ENCODE measurements around the gene KCNAB1. TPM values are rescaled to one million over a fixed set of nuclear protein-coding genes. Genes with fewer than 3 reads are reported as not detected.

Gene KCNAB1
- total and polyA plus RNA-seq, 2 of the 8 experiments (the other 6 are each of a cell fraction or from before 2014, with no cell fraction given) = 0.51 to 2.3 TPM

GRCh38 chr3:156304406-156304805 lies 184.0 kb downstream of the KCNAB1 start:
- no peaks in the 10 kb centered on the region for H3K27me3 ChIP-seq (replicated peaks in 1 of 4; ENCODE audit: control insufficient read depth in 3 of 4, extremely low read depth in 1 of 4, insufficient read depth in 3 of 4, low read length in 3 of 4)
- H2BK15ac ChIP-seq (ENCODE audit: low read length) = no peak overlapping the region
- H3K27ac ChIP-seq (ENCODE audit: low read depth, low read length) = no peak overlapping the region
- no peaks in the 10 kb centered on the region for H3K36me3 ChIP-seq (ENCODE audit: control insufficient read depth in 2 of 4, insufficient read depth in 4 of 4, low read length in 3 of 4)
- H2BK120ac ChIP-seq (replicated peaks; ENCODE audit: low read depth, low read length) = no peak overlapping the region
- H3K79me2 ChIP-seq (ENCODE audit: control insufficient read depth in 1 of 2, insufficient read depth in 2 of 2, low read length in 2 of 2) = no peaks in the 10 kb centered on the region
- no peak for DNase-seq (ENCODE audit: low read depth in 1 of 2, low spot score in 2 of 2)
- TF ChIP-seq CHD2 (IDR thresholded peaks at IDR 0.05; ENCODE audit: low read length) = no peak
- no peak overlapping the region for H3K23ac ChIP-seq (ENCODE audit: insufficient read length)
- no peak overlapping the region for H3K4me3 ChIP-seq (ENCODE audit: extremely low read depth in 1 of 4, insufficient read depth in 2 of 4, low read depth in 3 of 4, low read length in 4 of 4)
- no peak for FAIRE-seq
- no peak overlapping the region for H4K8ac ChIP-seq (ENCODE audit: extremely low read depth, insufficient read depth, low read length)
- no peak overlapping the region for H4K5ac ChIP-seq (ENCODE audit: insufficient read length, low read depth, low read length)
- no peak overlapping the region for H3K4me2 ChIP-seq (ENCODE audit: insufficient read depth in 1 of 2, low read depth in 2 of 2, low read length in 2 of 2)
- H2BK12ac ChIP-seq (ENCODE audit: low read depth, low read length) = no peak overlapping the region
- no peaks in the 10 kb centered on the region for H3K4me1 ChIP-seq (replicated peaks in 1 of 4; ENCODE audit: control insufficient read depth in 3 of 4, insufficient read depth in 4 of 4, low read length in 3 of 4)
- H4K91ac ChIP-seq (replicated peaks; ENCODE audit: insufficient read length, low read length) = no peak overlapping the region
- H3K23me2 ChIP-seq (ENCODE audit: low read depth, low read length) = no peaks in the 10 kb centered on the region
- no peak overlapping the region for H3K9ac ChIP-seq (replicated peaks in 1 of 4; ENCODE audit: extremely low read depth in 1 of 4, low read depth in 3 of 4, low read length in 3 of 4)
- H3K56ac ChIP-seq (replicated peaks; ENCODE audit: insufficient read length, low read depth, low read length) = no peak overlapping the region
- no peaks in the 10 kb centered on the region for H3K9me3 ChIP-seq (ENCODE audit: insufficient read depth in 2 of 2, low read depth in 1 of 2, low read length in 1 of 2)
- H4K20me1 ChIP-seq (replicated peaks in 1 of 2; ENCODE audit: control insufficient read depth in 1 of 2, insufficient read depth in 2 of 2, low read length in 2 of 2) = no peaks in the 10 kb centered on the region
- H3K4ac ChIP-seq (replicated peaks; ENCODE audit: insufficient read length, low read depth, low read length) = no peak overlapping the region
- H2AFZ ChIP-seq (ENCODE audit: low read length) = no peak overlapping the region
- H2BK20ac ChIP-seq (ENCODE audit: low read length) = no peak overlapping the region
- H3K14ac ChIP-seq (ENCODE audit: insufficient read length) = no peak overlapping the region
- ChIA-PET POLR2A (ENCODE audit: partially characterized antibody) (no interaction called here), CTCF (ENCODE audit: partially characterized antibody) (no interaction called here)
- H2AK5ac ChIP-seq (ENCODE audit: low read depth, low read length) = no peak overlapping the region
- 98% methylated on average over 3 of the region's 3 CpGs; no CpG with 5 or more reads in 1 of the 2 experiments for WGBS, 2 experiments (ENCODE audit: extremely low coverage in 1 of 2, insufficient coverage in 1 of 2, insufficient read length in 1 of 2, insufficient replicate concordance in 2 of 2, low coverage in 1 of 2, low lambda C conversion rate in 2 of 2, missing lambda C conversion rate in 1 of 2)
- no peak overlapping the region for H2BK5ac ChIP-seq (ENCODE audit: low read depth, low read length)
- no peaks in the 10 kb centered on the region for H3K79me1 ChIP-seq (ENCODE audit: low read depth, low read length)
- no peak overlapping the region for H3K18ac ChIP-seq (ENCODE audit: extremely low read depth, low read length)

Measured in H1 (cell line).